Heart right ventricle (tissue), 16 donors: Measurements from ENCODE around the gene C4orf36. TPM values are rescaled to one million over a fixed set of nuclear protein-coding genes. Genes with fewer than 3 reads are reported as not detected.
A peak's percentile ranks its signal among the peaks of the same experiment; 100 is the strongest.

Source experiments
- ATAC-seq, 8 donors: fragments of 200-7000 bp; cut with Tn5 transposase; one replicate each; pipeline ENCODE4 v1.9.1; 2020; ENCODE audit warnings: mild to moderate bottlenecking in 8 of 8, moderate library complexity in 8 of 8, moderate number of reproducible peaks in 1 of 8
- DNase-seq, 2 donors: peaks; one replicate each; pipeline ENCODE4 v3.0.0-alpha.2; 2020
- H3K27ac ChIP-seq, 10 donors: fragments of 200-600 bp; sonication (generic) in 2 of 10; one replicate each; pipeline versions ENCODE4 v1.5.0 to v1.8.0; 2020 to 2022; ENCODE audit warnings: mild to moderate bottlenecking in 3 of 10
- H3K27me3 ChIP-seq, 7 donors: fragments of 200-600 bp; one replicate each; pipeline ENCODE4 v1.8.0; 2021 to 2022; ENCODE audit warnings: mild to moderate bottlenecking in 2 of 7
- H3K36me3 ChIP-seq, 9 donors: fragments of 200-600 bp; sonication (generic) in 1 of 9; one replicate each; pipeline versions ENCODE4 v1.5.0 to v1.8.0; 2020 to 2022; ENCODE audit warnings: mild to moderate bottlenecking in 2 of 9
- H3K4me1 ChIP-seq, 9 donors: fragments of 200-600 bp; sonication (generic) in 1 of 9; one replicate each; pipeline versions ENCODE4 v1.5.0 to v1.8.0; 2020 to 2022; ENCODE audit warnings: mild to moderate bottlenecking in 4 of 9
- H3K4me3 ChIP-seq, 10 donors: fragments of 200-600 bp; sonication (generic) in 2 of 10; one replicate each; pipeline versions ENCODE4 v1.5.0 to v1.8.0; 2020 to 2022; ENCODE audit warnings: mild to moderate bottlenecking in 7 of 10, moderate library complexity in 2 of 10
- H3K9me3 ChIP-seq, 11 donors: fragments of 200-600 bp in 10 of 11; sonication (generic) in 2 of 11; one replicate each; pipeline versions ENCODE4 v1.5.0 to v1.8.0; 2013 to 2022; ENCODE audit warnings: mild to moderate bottlenecking in 2 of 11, control low read depth in 1 of 11, moderate library complexity in 1 of 11
- CTCF ChIP-seq, 9 donors: fragments of 200-600 bp; sonication (generic) in 2 of 9; IDR thresholded peaks; one replicate each; pipeline versions ENCODE4 v1.5.0 to v1.8.0; 2021 to 2022; ENCODE audit warnings: antibody characterized with exemption in 9 of 9, mild to moderate bottlenecking in 5 of 9, moderate library complexity in 1 of 9
- WGBS, 2 donors: extraction: QIAGEN DNeasy Blood & Tissue Kit; methylation state at CpG; one replicate each; pipeline ENCODE4 v1.1.7; 2013; ENCODE audit warnings: inconsistent platforms in 1 of 2; 5-methylcytosine and 5-hydroxymethylcytosine counted together
- intact Hi-C, 10 donors: fragments of 100-400 bp; cut with DNase I; formaldehyde crosslinking; loops; one replicate each; pipeline versions ENCODE4 v1.11.1 to v1.14.2; 2022
- polyA plus RNA-seq, 2 donors: library from polyadenylated mRNA; stranded (reverse); fragments of 200-250 nt; gene quantifications; one replicate each; pipeline ENCODE4 v1.2.3, GENCODE V29; 2013
- total RNA-seq, 10 donors: library from RNA; stranded (reverse); fragmentation: NEBNext Ultra II Directional in 3 of 10; extraction: Animal tissue kit (Norgen Biotek cat#: 25700) in 3 of 10; gene quantifications; one replicate each; pipeline versions ENCODE4 v1.2.1 to v1.2.4, GENCODE V29; 2021 to 2023
- donor health status: Arrhythmogenic right ventricular cardiomyopathy.
- donor health status: ischemic (EF 13 %, LVEDD 7.1; RV severe dilation, severe dysfunction).
- donor health status: healthy with polysubstance abuse.
- donor health status: DM: no; HTN: yes; CAD: no.
- donor health status: DM: no; HTN: no; CAD: no.
- donor health status: ischemic (EF 25% LVEDD 6.9; RV normal size, moderate dysfunction).
- donor health status: ischemic (EF 25% LVEDD 5.7; RV mildly dilated, moderate dysfunction).
- donor health status: healthy.
- donor health status: DM: yes; HTN: yes; CAD: no.
- donor health status: Ischemic cardiomyopathy.
- donor health status: ischemic (EF 35%, LVEDD 5.7; RV mildly dilated, moderate dysfunction).
- donor health status: nonischemic (EF 11% LVEDD 7.7; RV severe dilation, severe dysfunction).
- donor health status: DM: yes; HTN: yes; CAD: no.
- donor health status: PGD.
- donor health status: ischemic (EF 29% LVEDD 5.4; RV normal size, mild dysfunction).
- donor health status: nonischemic (EF 23%, LVEDD 6.1; RV moderate dilation, normal function).

The C4orf36 gene
- total and polyA plus RNA-seq, 12 donors = 0.10 to 3.5 (median 1.0) TPM; not detected in 3

- Histone ChIP-seq H3K36me3 (peaks cover 0 to 61% (median 5%) of the 10 kb centered on the region in 9 donors), H3K9me3 (no peaks in the 10 kb centered on the region), H3K4me3 (no peak overlapping the region), H3K27me3 (no peaks in the 10 kb centered on the region), H3K4me1 (peaks cover 0 to 29% (median 0%) of the 10 kb centered on the region in 9 donors), H3K27ac (peak overlapping the region in 1 of 10 donors; percentile 52)
- 39 to 68% methylated on average over 2 of the region's 2 CpGs for WGBS, 2 donors
- no peak for TF ChIP-seq CTCF (IDR thresholded peaks at IDR 0.05)
- DNase-seq (no peak), ATAC-seq (peak in 5 of 8 donors; percentile 34 to 93 (median 56))
- intact Hi-C loops = loop anchor here in 3 of 10 donors (5.0 to 10.0 kb wide), 2 partner anchors 164 to 307 kb away; no protein-coding TSS in a partner anchor
These were observed 35.7 kb upstream of the C4orf36 start for GRCh38 chr4:86927843-86928395.

GRCh38 chr4:86926435-86927086 lies 34.3 kb upstream of the C4orf36 start:
- Histone ChIP-seq H3K27ac (peak overlapping the region in 1 of 10 donors; percentile 52), H3K36me3 (peaks cover 0 to 55% (median 5%) of the 10 kb centered on the region in 9 donors), H3K4me3 (no peak overlapping the region), H3K27me3 (no peaks in the 10 kb centered on the region), H3K9me3 (no peaks in the 10 kb centered on the region), H3K4me1 (peaks cover 0 to 37% (median 0%) of the 10 kb centered on the region in 9 donors)
- DNase-seq = no peak
- TF ChIP-seq CTCF (IDR thresholded peaks at IDR 0.05) = no peak
- WGBS, 2 donors = 87 to 90% methylated on average over 6 of the region's 6 CpGs
- no peak for ATAC-seq
- intact Hi-C loops = loop anchor here in 3 of 10 donors (5.0 to 10.0 kb wide), 2 partner anchors 166 to 308 kb away; no protein-coding TSS in a partner anchor

- Histone ChIP-seq H3K9me3 (no peaks in the 10 kb centered on the region), H3K4me3 (no peak overlapping the region), H3K36me3 (peaks cover 0 to 37% (median 0%) of the 10 kb centered on the region in 9 donors), H3K27me3 (no peaks in the 10 kb centered on the region), H3K4me1 (peaks cover 0 to 42% (median 0%) of the 10 kb centered on the region in 9 donors), H3K27ac (peak overlapping the region in 1 of 10 donors; percentile 28)
- 24 to 33% methylated on average over 2 of the region's 2 CpGs for WGBS, 2 donors
- ATAC-seq (peak in 1 of 8 donors; percentile 43), DNase-seq (no peak)
- no peak for TF ChIP-seq CTCF (IDR thresholded peaks at IDR 0.05)
- intact Hi-C loops = loop anchor here in 7 of 10 donors (5.0 to 10.0 kb wide), 5 partner anchors 82 to 312 kb away; no protein-coding TSS in a partner anchor
These were observed 32.6 kb upstream of the C4orf36 start for GRCh38 chr4:86924811-86925210.

GRCh38 chr4:86921608-86922252 lies 29.5 kb upstream of the C4orf36 start:
- DNase-seq = no peak
- H3K9me3 ChIP-seq = no peaks in the 10 kb centered on the region
- no peak overlapping the region for H3K27ac ChIP-seq
- intact Hi-C loops = loop anchor here (1.0 to 10.0 kb wide), 8 partner anchors 86 to 316 kb away; no protein-coding TSS in a partner anchor
- H3K4me1 ChIP-seq = peaks cover 0 to 31% (median 0%) of the 10 kb centered on the region in 9 donors
- WGBS, 2 donors = 85 to 94% methylated on average over 1 of the region's 1 CpG
- no peak overlapping the region for H3K4me3 ChIP-seq
- no peak for ATAC-seq
- H3K27me3 ChIP-seq = no peaks in the 10 kb centered on the region
- TF ChIP-seq CTCF (IDR thresholded peaks at IDR 0.05) = no peak
- H3K36me3 ChIP-seq = peaks cover 0 to 32% (median 0%) of the 10 kb centered on the region in 9 donors
